Endothelial cell (in vitro differentiated cells): Measurements from ENCODE around the gene HMG20B. TPM values are rescaled to one million over a fixed set of nuclear protein-coding genes. Genes with fewer than 3 reads are reported as not detected.
A peak's percentile ranks its signal among the peaks of the same experiment; 100 is the strongest.

Experiments
- DNase-seq: peaks from one replicate; pipeline ENCODE4 v3.0.0; 2021; ENCODE audit warnings: low spot score
- H3K27ac Mint-ChIP-seq: one replicate; pipeline ENCODE4 v1.8.0; 2021; ENCODE audit warnings: mixed read lengths, inconsistent platforms; ENCODE audit not compliant: unreplicated experiment
- H3K27me3 Mint-ChIP-seq: one replicate; pipeline ENCODE4 v1.8.0; 2021; ENCODE audit warnings: mild to moderate bottlenecking, moderate library complexity, mixed read lengths, inconsistent platforms; ENCODE audit not compliant: unreplicated experiment
- H3K36me3 Mint-ChIP-seq: one replicate; pipeline ENCODE4 v1.8.0; 2021; ENCODE audit warnings: mild to moderate bottlenecking, low read depth, mixed read lengths, inconsistent platforms; ENCODE audit not compliant: unreplicated experiment
- H3K4me1 Mint-ChIP-seq: one replicate; pipeline ENCODE4 v1.8.0; 2021; ENCODE audit warnings: mild to moderate bottlenecking, mixed read lengths, inconsistent platforms; ENCODE audit not compliant: unreplicated experiment
- H3K4me3 Mint-ChIP-seq: one replicate; pipeline ENCODE4 v1.8.0; 2021; ENCODE audit warnings: mild to moderate bottlenecking, mixed read lengths, inconsistent platforms; ENCODE audit not compliant: unreplicated experiment
- H3K9me3 Mint-ChIP-seq: one replicate; pipeline ENCODE4 v1.8.0; 2021; ENCODE audit warnings: mixed read lengths, inconsistent platforms; ENCODE audit not compliant: unreplicated experiment
- total RNA-seq: library from RNA; stranded (reverse); fragmentation: NEBNext Ultra II Directional; extraction: Animal tissue kit (Norgen Biotek cat#: 25700); gene quantifications from one replicate; pipeline ENCODE4 v1.2.1, GENCODE V29; 2021; ENCODE audit not compliant: unreplicated experiment
- TF ChIP-seq, protein P1 (sequence below): fragments of 200-600 bp; sonication (generic); IDR thresholded peaks from one replicate; pipeline ENCODE4 v1.5.0; 2021; ENCODE audit warnings: antibody characterized with exemption; ENCODE audit not compliant: unreplicated experiment

Gene HMG20B
- total RNA-seq, 1 donor from 2014 or later = 77.2 TPM

DNA sequence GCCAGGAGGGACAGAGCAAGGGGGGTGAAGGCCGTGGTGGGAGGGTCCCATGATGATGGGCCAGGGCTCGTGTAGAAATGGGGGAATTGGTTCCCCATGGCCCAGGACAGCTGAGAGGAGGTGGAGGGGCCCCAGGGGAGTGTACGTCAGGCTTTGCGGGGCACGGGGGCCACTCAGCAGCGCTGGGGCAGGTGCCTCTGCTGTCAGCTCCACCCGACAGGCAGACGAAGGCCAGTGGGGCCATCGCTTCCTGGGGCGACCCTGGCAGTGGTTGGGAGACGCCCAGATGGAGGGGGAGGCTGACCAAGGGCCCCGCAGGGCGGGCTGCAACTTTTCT, 35.7 kb upstream of the HMG20B start:
- Mint-ChIP-seq H3K36me3 (peaks cover 11% of the 10 kb centered on the region), H3K27me3 (peaks cover 18% of the 10 kb centered on the region), H3K27ac (no peak overlapping the region), H3K4me3 (no peak overlapping the region), H3K4me1 (peaks cover 2% of the 10 kb centered on the region), H3K9me3 (no peaks in the 10 kb centered on the region)
- no peak for DNase-seq
- TF ChIP-seq, protein P1, sequence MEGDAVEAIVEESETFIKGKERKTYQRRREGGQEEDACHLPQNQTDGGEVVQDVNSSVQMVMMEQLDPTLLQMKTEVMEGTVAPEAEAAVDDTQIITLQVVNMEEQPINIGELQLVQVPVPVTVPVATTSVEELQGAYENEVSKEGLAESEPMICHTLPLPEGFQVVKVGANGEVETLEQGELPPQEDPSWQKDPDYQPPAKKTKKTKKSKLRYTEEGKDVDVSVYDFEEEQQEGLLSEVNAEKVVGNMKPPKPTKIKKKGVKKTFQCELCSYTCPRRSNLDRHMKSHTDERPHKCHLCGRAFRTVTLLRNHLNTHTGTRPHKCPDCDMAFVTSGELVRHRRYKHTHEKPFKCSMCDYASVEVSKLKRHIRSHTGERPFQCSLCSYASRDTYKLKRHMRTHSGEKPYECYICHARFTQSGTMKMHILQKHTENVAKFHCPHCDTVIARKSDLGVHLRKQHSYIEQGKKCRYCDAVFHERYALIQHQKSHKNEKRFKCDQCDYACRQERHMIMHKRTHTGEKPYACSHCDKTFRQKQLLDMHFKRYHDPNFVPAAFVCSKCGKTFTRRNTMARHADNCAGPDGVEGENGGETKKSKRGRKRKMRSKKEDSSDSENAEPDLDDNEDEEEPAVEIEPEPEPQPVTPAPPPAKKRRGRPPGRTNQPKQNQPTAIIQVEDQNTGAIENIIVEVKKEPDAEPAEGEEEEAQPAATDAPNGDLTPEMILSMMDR = no peak

DNA sequence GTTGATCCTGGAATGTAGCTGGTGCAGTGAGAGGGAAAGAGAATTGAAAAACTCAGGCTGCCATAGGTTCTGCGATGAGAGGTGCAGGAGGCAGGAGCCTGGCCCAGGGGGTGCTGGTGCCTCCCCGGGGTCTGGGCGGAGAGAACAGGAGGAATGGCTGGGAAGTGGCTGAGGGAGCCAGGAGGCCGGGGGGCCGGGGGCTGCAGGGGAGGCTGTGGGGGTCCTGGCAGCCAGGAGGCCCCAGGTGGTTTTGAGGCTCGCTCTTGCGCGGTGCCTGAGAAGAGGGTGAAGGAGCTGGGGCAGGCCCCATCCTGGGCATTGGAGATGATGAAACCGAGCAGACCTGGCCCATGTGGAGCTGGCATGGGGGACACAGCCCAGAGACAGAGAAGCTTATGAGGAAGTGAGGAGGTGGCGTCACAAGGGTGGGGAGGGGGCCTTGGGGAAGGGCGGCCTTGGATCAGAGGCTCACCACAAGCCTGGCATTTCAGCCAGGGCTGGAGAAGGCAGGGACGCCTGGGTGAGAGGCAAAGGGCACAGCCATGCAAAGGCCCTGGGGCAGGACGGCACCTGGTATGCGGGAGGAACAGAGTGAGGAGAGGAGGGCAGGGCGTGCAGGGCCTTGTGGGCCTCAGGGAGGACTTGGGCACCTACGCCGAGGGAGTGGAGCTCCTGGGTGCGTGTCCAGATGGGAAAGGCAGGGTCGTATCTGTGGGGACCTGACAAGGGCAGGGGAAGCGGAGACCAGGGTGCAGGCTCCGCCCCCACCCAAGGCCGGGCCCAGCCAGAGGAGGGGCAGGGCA, 35.1 kb upstream of the HMG20B start:
- Mint-ChIP-seq H3K4me1 (peaks cover 2% of the 10 kb centered on the region), H3K27ac (no peak overlapping the region), H3K36me3 (peaks cover 11% of the 10 kb centered on the region), H3K9me3 (no peaks in the 10 kb centered on the region), H3K27me3 (peaks cover 15% of the 10 kb centered on the region), H3K4me3 (no peak overlapping the region)
- no peak for DNase-seq
- TF ChIP-seq, protein P1 = no peak

DNA sequence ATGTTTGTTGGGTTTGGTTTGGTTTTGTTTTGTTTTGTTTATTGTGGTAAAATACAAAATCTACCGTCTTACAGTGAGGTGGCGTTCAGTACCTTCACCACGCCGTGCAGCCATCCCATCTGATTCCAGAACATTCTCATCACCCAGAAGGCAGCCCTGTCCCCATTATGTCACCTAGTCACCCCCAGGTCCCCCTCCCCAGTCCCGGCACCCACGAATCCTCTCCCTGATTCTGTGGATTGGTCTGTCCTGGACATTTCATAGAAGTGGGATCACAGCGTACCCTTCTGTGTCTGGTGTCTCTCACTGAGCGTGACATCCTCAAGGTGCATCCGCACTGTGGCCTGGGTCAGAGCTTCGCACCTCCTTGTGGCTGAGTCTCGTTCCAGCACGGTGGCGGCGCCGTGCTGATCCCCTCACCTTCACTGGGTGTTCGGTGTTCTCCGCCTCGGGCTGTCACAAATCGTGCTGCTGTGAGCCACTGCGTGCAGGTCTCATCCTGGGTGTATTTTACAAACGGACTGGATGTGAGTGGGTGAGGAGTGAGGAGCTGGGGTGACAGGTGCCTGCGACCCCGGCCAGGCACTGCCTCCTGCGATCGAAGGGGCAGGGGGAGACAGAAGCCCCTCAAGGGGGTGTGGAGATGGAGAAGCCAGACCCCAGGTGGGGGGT, 34.4 kb upstream of the HMG20B start:
- no peak overlapping the region for H3K27ac Mint-ChIP-seq

DNA sequence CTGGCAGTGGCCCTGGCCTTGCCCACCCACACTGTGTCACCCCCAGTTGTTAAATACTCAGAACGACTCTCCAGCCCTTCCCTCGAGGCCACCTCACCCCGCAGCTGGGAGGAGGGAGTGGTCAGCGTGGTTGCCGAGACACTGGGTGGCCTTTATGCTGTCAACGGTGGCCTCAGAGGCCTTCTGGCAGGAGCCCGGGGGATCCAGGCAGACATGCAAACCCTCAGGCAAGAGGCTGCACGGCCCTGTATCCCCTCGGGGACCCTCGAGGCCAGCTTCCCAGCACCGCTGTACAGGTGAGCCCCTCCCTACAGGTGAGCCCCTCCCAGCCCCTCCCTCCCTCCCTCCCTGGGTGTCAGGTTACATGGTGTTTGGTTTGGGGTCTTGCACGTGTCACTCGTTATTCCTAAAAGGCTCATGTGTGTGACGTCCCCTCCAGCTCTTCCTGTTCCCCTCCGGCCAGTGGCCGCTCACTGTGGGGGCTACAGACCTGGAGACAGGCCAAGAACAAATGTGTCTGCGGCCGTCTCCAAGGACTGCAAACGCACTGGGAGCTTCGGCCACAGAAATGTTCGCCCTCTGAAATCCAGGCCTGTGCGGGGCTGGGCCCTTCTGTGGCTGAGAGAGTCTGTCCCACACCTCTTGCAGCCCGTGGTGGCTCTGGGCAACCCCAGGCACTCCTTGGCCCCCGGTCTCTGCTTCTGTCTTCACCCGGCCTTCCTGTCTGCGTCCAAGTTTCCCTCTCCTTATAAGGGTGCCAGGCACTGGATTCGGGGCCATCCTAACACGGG, 33.6 kb upstream of the HMG20B start, which contains the start of gene TEKTIP1:
TEKTIP1 (plus strand) TSS at position 210 of the 791 bp plus-strand sequence; CDS start at position 214, 4 bp downstream.
- H3K4me3 Mint-ChIP-seq = peak within 1 kb of the TSS; percentile 42
- H3K27ac Mint-ChIP-seq = no peak within 1 kb of the TSS
- peaks cover 14% of the 10 kb centered on the region for H3K27me3 Mint-ChIP-seq
- no peak for DNase-seq
- TF ChIP-seq, protein P1 = no peak
- H3K4me1 Mint-ChIP-seq = peaks cover 2% of the 10 kb centered on the region
- no peaks in the 10 kb centered on the region for H3K9me3 Mint-ChIP-seq
- peaks cover 5% of the 10 kb centered on the region for H3K36me3 Mint-ChIP-seq

More for the DNA sequence above, 34.4 kb upstream of the HMG20B start:
- Mint-ChIP-seq H3K9me3 (no peaks in the 10 kb centered on the region), H3K4me1 (peaks cover 2% of the 10 kb centered on the region), H3K4me3 (no peak overlapping the region), H3K36me3 (peaks cover 10% of the 10 kb centered on the region), H3K27me3 (peaks cover 14% of the 10 kb centered on the region)
- TF ChIP-seq, protein P1 = no peak
- no peak for DNase-seq
